Measurements from ENCODE around the gene DDX46.
"Not testable (repeated sequence)": the region's sequence is repeated elsewhere in the genome, so short reads cannot be mapped to it uniquely, and the experiment has no call there.

DDX46 gene

GRCh38 chr5:134845335-134845851, 86.8 kb downstream of the DDX46 start:
- DNase-seq (ENCODE audit: low spot score) (no peak), FAIRE-seq (no peak)

DNA sequence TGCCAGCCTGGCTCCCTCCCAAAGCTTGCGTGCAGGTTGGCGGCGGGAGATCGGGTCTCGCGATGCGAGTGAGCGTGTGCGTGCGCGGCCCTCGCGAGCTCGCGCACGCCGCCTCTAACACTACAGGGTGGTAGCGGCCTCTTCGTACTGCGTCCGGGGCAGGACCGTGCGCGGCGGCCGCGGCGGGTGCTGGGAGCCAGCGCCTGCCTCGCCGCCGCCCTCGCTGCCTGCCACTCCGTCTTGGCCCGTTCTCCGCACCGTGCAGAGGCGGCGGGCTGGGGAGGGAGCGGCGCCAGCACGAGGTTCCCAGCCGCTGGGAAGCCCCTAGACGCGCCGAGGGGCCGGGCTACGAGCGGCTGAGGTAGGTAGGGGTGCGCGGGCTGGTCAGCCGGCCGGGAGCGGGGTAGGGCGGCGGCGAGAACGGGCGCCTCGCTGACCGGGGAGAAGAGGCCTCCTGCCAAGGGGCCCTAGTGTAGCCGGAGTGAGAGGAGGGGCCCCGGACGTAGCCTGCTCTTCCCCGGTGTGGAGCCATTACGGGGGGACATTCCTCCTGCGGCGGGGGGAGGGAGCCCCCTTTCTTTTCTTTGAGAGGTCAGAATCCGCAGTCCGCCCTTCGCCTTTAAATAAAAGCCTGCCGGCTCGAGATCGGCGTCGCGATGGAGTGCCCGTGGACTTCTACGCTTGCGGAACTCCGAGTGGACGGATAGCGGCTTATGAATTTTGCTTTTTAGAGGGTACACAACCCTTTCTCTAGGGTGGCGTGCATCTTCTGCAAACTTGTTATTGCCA, 87.5 kb downstream of the DDX46 start, which contains the start of gene C5orf24:
TSS of gene C5orf24 (plus strand) at position 117 of the 789 bp plus-strand sequence. CDS start 8,933 bp downstream, outside the sequence.
- no peak for FAIRE-seq

GRCh38 chr5:134846641-134846960, 88.0 kb downstream of the DDX46 start:
- DNase-seq (ENCODE audit: low spot score) = no peak
- FAIRE-seq = no peak

More for the DNA sequence above, 87.5 kb downstream of the DDX46 start, which contains the start of gene C5orf24:
- peak; percentile 91 for DNase-seq (ENCODE audit: low spot score)

DNA sequence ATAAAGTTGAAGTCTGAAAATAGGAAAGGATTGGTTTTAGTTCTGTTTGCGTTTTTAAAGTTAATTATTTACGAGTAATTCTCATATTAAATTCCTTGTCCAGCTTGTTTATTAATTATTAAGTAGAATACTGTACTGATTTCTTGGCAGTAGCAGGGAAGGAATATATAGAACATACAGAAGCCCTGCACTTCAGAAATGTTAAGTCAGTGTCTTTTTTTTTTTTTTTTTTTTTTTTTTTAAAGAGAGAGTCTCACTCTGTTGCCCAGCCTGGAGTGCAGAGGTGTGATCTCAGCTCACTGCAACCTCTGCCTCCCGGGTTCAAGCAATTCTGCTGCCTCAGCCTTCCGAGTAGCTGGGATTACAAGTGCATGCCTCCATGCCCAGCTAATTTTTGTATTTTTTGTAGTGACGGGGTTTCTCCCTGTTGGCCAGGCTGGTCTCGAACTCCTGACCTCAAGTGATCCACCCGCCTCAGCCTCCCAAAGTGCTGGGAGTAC, 90.9 kb downstream of the DDX46 start:
- not testable (repeated sequence) for DNase-seq (ENCODE audit: low spot score); FAIRE-seq

DNA sequence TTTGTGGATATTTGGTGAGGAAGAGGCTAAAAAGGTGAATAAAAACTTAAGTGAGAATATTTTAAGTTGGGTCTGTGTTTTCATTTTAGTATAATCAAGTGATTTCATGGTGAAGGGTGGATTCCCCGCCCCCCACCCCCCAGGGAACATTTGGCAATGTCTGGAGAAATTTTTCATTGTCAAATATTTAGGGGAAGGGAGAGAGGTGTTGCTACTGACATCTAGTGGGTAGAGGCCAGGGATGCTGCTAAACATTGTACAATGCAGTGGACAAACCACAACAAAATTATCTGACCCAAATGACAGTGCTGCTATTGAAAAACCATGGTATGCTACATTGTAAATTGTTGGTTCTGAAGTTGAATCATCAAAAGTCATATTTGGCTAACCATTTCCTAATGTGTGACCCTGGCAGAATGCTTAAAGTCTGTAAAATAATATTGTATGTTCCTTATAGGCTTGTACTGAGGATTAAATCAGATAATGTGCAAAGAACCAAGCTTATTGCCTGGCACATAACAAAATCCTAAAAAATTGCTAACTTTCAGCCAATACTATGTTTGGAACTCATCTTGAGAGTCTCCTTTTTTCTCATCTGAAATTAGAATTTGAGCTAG, 92.8 kb downstream of the DDX46 start:
- no peak for DNase-seq (ENCODE audit: low spot score)
- no peak for FAIRE-seq

DNA sequence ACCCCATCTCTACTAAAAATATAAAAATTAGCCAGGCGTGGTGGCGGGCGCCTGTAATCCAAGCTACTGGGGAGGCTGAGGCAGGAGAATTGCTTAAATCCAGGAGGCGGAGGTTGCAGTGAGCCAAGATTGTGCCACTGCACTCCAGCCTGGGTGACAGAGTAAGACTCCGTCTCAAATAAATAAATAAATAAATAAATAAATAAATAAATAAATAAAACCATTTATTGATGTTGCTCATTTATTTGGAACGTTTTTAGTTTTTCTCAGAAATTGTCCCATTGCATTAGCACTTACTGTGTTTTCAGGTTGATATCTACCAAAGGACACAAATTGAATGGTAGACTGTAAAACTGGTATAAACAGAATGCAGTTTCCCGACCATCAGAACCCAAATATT, 97.9 kb downstream of the DDX46 start:
- not testable (repeated sequence) for DNase-seq (ENCODE audit: low spot score); FAIRE-seq

DNA sequence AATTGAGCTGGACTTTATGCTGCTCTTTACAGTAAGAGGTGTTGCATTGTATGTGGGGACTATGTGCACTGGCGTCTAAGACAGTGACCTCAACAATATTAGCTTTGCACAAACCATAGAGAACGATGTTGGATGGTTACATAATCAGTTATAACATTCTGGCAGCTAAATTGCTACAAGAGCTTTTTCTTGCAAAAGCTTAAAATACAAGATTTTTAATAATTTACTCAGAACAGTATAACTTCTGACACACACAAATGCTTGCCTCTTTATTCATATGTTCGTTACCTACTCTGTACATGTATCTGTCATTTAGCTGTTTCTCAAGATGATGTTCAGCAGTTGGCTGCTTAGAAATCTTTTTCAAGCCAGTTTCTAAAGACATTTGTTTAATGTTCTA, 98.8 kb downstream of the DDX46 start:
- FAIRE-seq (no peak), DNase-seq (ENCODE audit: low spot score) (no peak)

DNA sequence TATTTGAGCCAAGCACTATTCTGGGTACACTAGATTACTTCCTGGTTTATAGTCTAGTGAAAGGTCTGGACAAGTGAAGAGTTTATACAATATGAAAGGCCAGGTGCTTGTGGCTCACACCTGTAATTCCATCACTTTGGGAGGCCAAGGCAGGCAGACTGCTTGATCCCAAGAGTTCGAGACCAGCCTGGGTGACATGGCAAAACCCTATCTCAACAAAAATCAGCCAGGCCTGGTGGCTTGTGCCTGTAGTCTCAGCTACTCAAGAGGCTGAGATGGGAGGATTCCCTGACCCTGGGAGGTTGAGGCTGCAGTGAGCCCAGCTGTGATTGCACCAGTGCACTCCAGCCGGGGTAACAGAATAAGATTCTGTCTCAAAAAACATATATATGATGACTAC, 106.1 kb downstream of the DDX46 start:
- FAIRE-seq (no peak), DNase-seq (ENCODE audit: low spot score) (no peak)

- FAIRE-seq = no peak
- no peak for DNase-seq (ENCODE audit: low spot score)
Measured at GRCh38 chr5:134873494-134873893, 114.9 kb downstream of the DDX46 start.

DNA sequence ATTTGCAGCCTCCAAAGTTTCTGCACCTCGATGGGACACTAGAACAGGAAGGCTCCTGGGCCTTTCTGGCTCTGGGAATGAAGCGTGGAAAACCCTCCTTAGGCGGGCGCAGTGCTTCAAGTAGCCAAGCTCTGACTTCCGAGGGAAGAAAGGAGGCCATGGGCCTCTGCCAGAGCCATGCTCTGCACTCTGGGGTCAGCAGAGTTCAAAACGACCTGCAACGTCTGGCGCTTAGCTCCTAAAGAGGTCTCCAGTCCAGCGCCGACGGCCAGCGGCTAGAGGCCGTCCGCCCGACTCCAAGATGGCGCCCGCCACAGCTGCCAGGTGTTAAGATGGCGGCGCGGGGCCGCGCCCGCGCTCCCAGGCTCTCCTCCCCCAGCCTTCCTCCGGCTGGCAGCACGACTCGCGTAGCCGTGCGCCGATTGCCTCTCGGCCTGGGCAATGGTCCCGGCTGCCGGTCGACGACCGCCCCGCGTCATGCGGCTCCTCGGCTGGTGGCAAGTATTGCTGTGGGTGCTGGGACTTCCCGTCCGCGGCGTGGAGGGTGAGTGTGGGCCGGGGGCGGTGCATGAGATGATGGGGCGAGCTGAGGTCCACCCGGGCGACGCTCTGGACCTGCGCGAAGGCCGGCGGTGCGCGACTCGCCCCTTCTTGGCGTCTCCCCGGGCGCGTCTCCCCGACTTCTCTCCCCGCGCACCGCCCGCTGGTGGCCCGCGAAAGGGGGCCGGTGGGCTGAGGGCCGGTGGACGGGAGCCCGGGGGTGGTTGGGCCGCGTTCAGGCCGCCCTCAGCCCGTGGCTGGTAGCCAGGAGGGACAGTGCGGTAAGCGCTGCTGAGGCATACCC, 115.6 kb downstream of the DDX46 start, which contains the start of gene TXNDC15:
TSS of gene TXNDC15 (plus strand) at position 385 of the 844 bp plus-strand sequence. CDS start at position 442, 57 bp downstream.
- no peak for FAIRE-seq
- DNase-seq (ENCODE audit: low spot score) = peak; percentile 68

DNA sequence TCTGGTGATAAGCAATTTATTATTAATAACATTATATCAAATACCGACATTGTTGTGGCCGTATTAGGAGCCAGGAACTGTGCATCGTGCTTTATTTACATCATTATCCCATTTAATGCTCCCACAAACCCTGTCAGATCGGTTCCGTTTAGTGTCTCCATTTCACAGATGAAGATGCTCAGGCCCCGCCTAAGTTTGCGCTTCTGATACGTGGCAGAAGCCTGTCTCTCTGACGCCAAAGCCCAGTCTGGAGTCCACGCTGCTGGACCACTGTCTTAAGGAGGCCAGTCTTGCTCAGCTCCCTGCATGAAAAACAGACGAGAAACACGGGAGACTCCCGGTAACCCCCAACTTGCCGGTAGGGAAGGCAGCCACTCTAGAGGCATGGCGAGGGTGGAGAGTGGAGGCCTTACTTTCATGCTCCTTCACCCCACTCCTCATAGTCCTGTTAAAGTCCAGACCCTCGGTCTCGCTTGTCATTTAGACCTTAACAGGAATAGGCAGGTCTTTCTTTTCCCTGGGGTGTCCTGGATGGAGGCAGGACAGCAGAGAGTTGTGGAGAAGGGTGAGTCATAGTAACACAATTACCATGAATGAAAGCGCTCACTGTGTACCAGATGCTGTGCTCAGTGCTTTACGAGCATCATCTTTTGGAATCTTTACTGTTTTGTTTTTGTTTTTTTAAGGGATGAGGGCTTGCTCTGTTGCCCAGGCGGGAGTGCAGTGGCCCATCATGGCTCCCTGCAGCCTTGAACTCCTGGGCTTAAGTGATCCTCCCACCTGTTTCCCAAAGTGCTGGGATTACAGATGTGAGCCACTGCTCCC, 116.5 kb downstream of the DDX46 start:
- FAIRE-seq = peak; percentile 56

DNA sequence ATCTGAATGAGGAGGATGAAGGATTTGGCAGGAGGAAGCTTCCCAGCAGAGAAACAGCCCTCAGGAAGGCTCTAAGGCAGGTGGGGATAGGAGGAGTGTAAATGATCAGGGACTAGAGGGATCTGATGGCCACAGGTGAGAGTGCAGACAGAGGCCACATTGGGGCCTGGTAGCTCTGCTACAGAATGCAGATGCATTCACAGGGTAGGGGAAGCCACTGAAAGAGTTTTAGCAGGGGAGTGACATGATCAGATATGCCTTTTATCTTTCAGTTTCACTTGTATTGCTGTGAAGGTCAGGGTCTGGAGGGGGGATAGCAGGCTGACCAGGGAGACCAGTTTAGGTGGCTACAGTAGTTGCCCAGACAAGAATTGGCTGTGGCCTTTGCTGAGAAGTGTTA, 118.6 kb downstream of the DDX46 start:
- FAIRE-seq = no peak
- no peak for DNase-seq (ENCODE audit: low spot score)

More for the DNA sequence above, 116.5 kb downstream of the DDX46 start:
- DNase-seq (ENCODE audit: low spot score) = peak; percentile 30

DNA sequence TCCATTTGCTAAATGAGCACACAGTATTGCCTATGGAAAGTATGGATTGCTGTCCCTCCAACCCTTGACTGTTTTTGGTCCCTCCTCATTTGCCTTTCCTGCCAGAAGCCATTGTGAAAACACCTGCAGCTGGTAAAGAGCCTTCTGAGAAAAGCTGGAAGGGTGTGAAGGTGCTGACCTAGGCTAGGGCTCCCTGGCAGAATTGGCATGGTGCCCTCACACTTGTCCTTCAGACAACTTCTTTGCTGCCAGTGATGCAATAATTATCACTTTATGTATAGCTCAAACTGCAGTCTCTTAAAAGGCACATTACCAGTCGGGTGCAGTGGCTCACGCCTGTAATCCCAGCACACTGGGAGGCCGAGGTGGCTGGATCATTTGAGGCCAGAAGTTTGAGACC, 119.8 kb downstream of the DDX46 start:
- no peak for FAIRE-seq
- no peak for DNase-seq (ENCODE audit: low spot score)

DNA sequence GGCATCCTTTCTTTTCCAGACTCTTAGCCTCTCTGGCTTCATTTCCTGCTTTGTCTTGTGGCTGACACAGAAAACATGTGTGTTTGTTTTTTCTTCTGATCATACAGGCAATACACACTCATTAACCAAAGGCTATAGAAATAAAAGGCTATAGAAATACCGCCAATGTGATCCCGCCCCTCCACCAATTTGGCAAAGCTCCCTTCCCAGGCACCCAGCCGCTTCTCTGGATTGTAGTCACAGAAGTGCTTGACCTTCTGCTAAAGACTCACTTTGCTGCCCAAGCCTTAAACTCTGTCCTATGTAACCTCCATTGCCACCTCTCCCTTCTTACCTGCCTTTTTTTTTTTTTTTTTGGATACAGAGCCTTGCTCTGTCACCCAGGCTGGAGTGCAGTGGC, 120.9 kb downstream of the DDX46 start:
- FAIRE-seq = no peak
- no peak for DNase-seq (ENCODE audit: low spot score)

Measured in RCC 7860 (cell line).